Epithelial cell of esophagus (primary cell): ENCODE data around the gene HAPLN2.

Experiments
- DNase-seq: peaks from one replicate; pipeline ENCODE4 v3.0.0; 2010; ENCODE audit warnings: low read depth
- H3K4me3 ChIP-seq: 2 replicates; pipeline ENCODE4 v1.5.1; 2011; ENCODE audit warnings: mild to moderate bottlenecking, low read length, control low read depth
- TF ChIP-seq, protein P1 (sequence below): IDR thresholded peaks from 2 replicates; pipeline ENCODE4 v1.5.1; 2011; ENCODE audit warnings: low read depth, mild to moderate bottlenecking, low read length, control low read depth, inconsistent platforms; ENCODE audit not compliant: insufficient read depth; ENCODE audit errors: missing control alignments

Gene HAPLN2

DNA sequence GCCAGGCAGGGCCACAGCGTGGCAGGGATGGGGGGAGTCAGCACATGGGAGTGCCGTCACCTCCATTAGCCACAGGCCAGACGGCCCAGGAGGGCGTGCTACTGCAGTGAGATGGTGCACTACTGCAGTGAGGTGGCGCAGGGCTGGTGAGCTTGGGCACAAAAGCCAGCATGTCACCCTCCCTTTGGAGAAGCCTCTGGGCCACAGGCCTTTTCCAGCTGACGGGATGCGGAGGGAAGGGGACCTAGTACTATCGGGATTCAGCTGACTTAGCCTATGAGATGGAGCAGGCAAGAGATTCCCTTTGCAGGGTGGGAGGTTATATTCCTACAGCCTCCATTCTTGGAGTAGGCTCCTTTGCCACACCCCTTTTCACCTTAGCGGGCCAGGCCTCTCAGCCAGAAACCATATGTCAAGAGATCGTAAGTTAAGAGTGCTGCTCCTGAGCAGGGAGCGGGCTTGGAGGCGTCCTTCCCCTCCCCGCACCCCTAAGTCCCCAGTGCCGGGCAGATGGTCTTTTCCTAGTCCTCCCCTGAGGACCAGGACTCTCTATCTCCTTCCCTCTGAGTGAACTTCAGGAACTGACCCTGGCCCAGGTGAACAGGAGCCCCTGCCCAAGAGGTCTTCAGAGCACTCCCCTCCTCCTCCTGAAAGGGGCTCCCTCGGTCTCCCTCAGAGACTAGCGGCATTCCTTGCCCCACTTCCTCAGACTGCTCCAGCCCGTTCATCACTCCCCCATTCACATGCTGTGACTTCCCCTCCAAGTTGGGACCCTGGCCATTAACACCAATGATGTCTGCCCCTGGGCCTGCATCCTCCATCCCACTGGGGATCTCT, 49.8 kb downstream of the HAPLN2 start:
- DNase-seq, result no peak
- H3K4me3 ChIP-seq, result no peak overlapping the region
- TF ChIP-seq, protein P1, sequence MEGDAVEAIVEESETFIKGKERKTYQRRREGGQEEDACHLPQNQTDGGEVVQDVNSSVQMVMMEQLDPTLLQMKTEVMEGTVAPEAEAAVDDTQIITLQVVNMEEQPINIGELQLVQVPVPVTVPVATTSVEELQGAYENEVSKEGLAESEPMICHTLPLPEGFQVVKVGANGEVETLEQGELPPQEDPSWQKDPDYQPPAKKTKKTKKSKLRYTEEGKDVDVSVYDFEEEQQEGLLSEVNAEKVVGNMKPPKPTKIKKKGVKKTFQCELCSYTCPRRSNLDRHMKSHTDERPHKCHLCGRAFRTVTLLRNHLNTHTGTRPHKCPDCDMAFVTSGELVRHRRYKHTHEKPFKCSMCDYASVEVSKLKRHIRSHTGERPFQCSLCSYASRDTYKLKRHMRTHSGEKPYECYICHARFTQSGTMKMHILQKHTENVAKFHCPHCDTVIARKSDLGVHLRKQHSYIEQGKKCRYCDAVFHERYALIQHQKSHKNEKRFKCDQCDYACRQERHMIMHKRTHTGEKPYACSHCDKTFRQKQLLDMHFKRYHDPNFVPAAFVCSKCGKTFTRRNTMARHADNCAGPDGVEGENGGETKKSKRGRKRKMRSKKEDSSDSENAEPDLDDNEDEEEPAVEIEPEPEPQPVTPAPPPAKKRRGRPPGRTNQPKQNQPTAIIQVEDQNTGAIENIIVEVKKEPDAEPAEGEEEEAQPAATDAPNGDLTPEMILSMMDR, result no peak

DNA sequence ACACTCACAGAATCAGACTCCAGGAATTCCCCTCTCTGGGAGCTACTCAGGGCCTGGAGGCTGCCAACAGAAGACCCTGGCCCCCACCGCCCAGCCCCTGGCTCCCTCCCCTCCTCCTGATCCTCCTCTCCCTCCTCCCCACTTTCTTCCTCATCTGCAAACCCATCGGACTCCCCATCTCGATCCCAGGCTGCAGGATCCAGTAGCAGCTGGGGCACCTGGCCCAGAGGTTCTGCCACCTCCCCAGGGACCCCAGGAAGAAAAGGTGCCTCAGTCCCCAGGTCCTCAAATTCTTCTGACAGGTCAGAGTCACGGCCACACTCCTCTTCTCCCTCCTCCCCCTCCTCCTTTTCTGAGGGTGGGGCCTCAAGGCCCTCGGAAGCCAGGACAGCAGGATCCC, 50.6 kb downstream of the HAPLN2 start:
- TF ChIP-seq, protein P1, result no peak
- no peak for DNase-seq
- no peak overlapping the region for H3K4me3 ChIP-seq

DNA sequence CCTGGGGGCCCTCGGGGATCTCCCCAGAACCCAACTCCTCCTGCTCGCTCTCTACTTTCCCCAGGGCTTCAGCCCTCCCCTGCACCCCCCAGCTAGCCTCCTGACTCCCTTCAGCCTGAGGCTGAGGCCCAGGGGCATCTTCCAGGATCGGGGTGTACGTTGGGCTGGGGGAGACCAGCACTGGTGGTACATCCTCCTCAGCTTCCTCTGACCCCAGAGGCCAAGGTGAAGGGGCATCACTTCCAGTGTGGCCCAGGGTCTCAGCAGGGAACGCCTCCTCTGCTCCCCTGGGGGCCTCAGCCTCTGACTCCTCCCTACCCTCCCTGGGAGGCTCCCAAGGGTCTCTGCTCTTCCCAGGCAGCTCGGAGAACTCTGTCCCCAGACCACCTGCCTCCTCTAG, 51.1 kb downstream of the HAPLN2 start:
- DNase-seq, result no peak
- no peak overlapping the region for H3K4me3 ChIP-seq
- TF ChIP-seq, protein P1, result no peak

DNA sequence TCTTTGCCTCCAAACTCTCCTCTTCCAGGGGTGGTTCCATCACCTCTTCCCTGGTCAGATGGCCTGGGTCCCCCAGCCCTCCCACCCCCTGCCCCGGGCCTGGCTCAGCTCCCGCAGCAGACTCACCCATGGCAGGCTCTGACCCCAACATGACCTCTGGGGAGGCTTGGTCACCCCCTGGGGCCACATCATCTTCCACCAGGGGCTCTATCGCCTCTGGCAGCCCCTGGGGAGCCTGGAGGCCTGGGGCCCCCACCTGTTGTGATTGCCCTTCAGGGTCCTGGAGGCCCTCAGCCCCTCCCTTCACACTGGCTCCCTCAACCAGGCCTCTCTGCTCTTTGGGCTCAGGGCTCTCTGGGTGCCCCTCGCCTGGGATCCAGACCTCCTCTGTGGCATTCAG, 51.6 kb downstream of the HAPLN2 start:
- no peak overlapping the region for H3K4me3 ChIP-seq
- DNase-seq, result no peak
- TF ChIP-seq, protein P1, result no peak

DNA sequence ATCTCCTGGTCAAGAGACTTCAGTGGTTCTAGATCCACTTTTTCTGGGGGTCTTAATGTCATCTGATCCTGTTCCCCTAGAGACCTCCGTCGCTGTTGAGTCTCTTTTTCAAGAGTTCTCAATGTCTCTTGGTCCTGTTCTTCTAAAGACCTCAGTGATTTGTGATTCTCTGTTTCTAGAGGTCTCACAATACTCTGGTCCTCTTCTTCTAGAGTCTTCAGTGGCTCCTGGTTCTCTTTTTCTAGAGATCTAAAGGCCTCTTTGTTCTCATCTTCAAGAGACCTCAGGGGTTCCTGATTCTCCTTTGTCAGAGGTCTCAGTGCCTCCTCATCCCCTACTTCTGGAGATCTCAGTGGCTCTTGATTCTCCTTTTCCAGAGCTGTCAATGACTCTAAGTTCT, 52.6 kb downstream of the HAPLN2 start:
- no peak overlapping the region for H3K4me3 ChIP-seq
- TF ChIP-seq, protein P1, result no peak
- no peak for DNase-seq

DNA sequence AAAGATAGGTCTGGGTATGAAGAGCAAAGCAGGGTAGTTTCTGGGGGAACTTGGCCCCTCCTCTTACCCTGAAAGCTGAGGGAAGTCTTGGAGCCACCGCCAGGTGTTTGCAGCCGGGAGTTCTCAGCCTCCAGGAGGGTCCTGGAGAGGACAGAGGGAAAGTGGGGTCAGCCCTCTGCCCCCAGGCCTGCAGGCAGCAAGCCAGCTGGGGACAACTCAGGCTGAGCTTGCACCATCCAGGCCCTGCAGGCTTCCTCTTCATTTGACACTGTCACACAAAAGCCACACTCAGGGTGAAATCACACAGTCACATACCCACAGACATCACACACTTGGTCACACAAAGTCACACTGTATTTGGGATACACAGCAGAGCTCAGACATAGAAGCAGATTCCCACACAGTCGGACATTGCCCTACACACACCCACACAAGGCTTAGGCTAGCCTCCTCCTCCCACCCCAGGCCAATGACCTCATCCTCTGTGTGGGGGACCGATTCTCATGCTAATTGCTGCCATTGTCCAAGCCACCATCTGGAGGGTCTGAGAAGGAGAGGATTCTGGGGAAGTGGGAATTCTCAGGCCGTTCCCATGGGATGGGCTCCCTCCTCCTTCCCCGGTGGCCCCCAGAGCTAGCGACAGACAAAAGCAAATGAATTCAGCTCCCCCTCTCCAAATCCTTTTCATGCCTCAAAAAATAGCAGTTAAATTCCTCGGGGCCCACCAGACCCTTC, 54.3 kb downstream of the HAPLN2 start:
- no peak overlapping the region for H3K4me3 ChIP-seq
- TF ChIP-seq, protein P1, result no peak
- no peak for DNase-seq
